Testis (tissue), 2 donors: ENCODE results near the gene SMC1B.

Experiments used
- POLR2A ChIP-seq: fragments of 450-650 bp; IDR thresholded peaks from one replicate; pipeline ENCODE4 v1.6.1; 2017; ENCODE audit warnings: antibody characterized with exemption, mild to moderate bottlenecking, moderate library complexity
- TF ChIP-seq, protein P1 (sequence below), 3 experiments: fragments of 450-650 bp in 2 of 3; fragments of 200-600 bp in 1 of 3; sonication (generic) in 1 of 3; IDR thresholded peaks; one replicate each; pipeline ENCODE4 v1.5.1; 2016 to 2019; ENCODE audit warnings: antibody characterized with exemption in 3 of 3, mild to moderate bottlenecking in 2 of 3, moderate library complexity in 1 of 3

DNA sequence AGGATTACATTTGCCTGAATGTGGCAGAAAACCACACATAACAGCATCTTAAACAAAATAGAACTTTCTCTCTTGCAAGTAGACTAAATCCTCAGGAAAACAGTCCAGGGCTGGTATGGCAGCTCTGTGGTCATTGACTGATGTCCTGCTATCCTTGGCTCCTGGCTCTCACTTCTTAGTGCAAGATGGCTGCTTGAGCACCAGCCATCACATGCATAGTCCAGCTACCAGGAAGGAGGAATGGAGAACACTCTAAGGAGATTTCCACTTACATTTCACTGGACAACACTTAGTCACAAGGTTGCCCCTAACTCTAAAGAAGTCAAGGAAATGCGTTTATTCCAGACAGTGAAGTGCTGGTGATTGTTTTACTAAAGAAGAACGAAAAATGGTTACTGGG is 13.7 kb upstream of the SMC1B start:
- TF ChIP-seq, protein P1, sequence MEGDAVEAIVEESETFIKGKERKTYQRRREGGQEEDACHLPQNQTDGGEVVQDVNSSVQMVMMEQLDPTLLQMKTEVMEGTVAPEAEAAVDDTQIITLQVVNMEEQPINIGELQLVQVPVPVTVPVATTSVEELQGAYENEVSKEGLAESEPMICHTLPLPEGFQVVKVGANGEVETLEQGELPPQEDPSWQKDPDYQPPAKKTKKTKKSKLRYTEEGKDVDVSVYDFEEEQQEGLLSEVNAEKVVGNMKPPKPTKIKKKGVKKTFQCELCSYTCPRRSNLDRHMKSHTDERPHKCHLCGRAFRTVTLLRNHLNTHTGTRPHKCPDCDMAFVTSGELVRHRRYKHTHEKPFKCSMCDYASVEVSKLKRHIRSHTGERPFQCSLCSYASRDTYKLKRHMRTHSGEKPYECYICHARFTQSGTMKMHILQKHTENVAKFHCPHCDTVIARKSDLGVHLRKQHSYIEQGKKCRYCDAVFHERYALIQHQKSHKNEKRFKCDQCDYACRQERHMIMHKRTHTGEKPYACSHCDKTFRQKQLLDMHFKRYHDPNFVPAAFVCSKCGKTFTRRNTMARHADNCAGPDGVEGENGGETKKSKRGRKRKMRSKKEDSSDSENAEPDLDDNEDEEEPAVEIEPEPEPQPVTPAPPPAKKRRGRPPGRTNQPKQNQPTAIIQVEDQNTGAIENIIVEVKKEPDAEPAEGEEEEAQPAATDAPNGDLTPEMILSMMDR (IDR thresholded peaks at IDR 0.05) = no peak
- no peak for TF ChIP-seq POLR2A
